Ishikawa (cell line): Measurements from ENCODE around the gene MLNR.

Experiments
- CEBPB ChIP-seq: IDR thresholded peaks from 2 replicates; pipeline ENCODE4 v1.6.1; 2012
- CREB1 ChIP-seq: IDR thresholded peaks from 2 replicates; pipeline ENCODE4 v1.6.1; 2012; ENCODE audit warnings: low read depth
- EGR1 ChIP-seq: IDR thresholded peaks from 2 replicates; pipeline ENCODE4 v1.6.1; 2012
- EP300 ChIP-seq: IDR thresholded peaks from 2 replicates; pipeline ENCODE4 v1.6.1; 2012; ENCODE audit warnings: borderline replicate concordance
- FOXM1 ChIP-seq: IDR thresholded peaks from 2 replicates; pipeline ENCODE4 v1.6.1; 2012; ENCODE audit warnings: low read depth, borderline replicate concordance
- MAX ChIP-seq: IDR thresholded peaks from 2 replicates; pipeline ENCODE4 v1.6.1; 2012
- NFIC ChIP-seq: IDR thresholded peaks from 2 replicates; pipeline ENCODE4 v1.6.1; 2012
- RAD21 ChIP-seq: IDR thresholded peaks from 2 replicates; pipeline ENCODE4 v1.6.1; 2012; ENCODE audit warnings: low read depth
- REST ChIP-seq: IDR thresholded peaks from 2 replicates; pipeline ENCODE4 v1.6.1; 2012; ENCODE audit warnings: low read depth, mild to moderate bottlenecking
- TAF1 ChIP-seq: IDR thresholded peaks from 2 replicates; pipeline ENCODE4 v1.6.1; 2012; ENCODE audit warnings: low read depth, mild to moderate bottlenecking
- TCF12 ChIP-seq: IDR thresholded peaks from 2 replicates; pipeline ENCODE4 v1.6.1; 2012; ENCODE audit warnings: low read depth
- TEAD4 ChIP-seq: IDR thresholded peaks from 2 replicates; pipeline ENCODE4 v1.6.1; 2012
- USF1 ChIP-seq: IDR thresholded peaks from 2 replicates; pipeline ENCODE4 v1.6.1; 2012
- YY1 ChIP-seq: IDR thresholded peaks from 2 replicates; pipeline ENCODE4 v1.6.1; 2012; ENCODE audit warnings: low read depth
- ZBTB7A ChIP-seq: IDR thresholded peaks from 2 replicates; pipeline ENCODE4 v1.6.1; 2012; ENCODE audit warnings: low read depth

The MLNR gene

GRCh38 chr13:49220036-49220855, at the start of gene MLNR:
Gene MLNR (plus strand): TSS chr13:49220338. CDS start chr13:49220338, 0 bp downstream.
- TF ChIP-seq MAX (peak; percentile 43; the same call in 1 of the 2 replicates), YY1 (0 out of 2 replicates have a peak, but pooled peaks have one; percentile 23), CREB1 (no peak), ZBTB7A (peak; percentile 33; the same call in 1 of the 2 replicates)

- TF ChIP-seq FOXM1 = no peak
Measured at GRCh38 chr13:49171359-49171758, 48.8 kb upstream of the MLNR start.

GRCh38 chr13:49183672-49184325, 36.3 kb upstream of the MLNR start:
- TF ChIP-seq YY1 (no peak), USF1 (no peak), MAX (no peak), REST (no peak), EP300 (no peak), TCF12 (no peak)

- TF ChIP-seq FOXM1 = no peak
- TF ChIP-seq TCF12 = no peak
- TF ChIP-seq RAD21 = no peak
- no peak for TF ChIP-seq NFIC
- no peak for TF ChIP-seq CEBPB
- TF ChIP-seq EGR1 = no peak
- no peak for TF ChIP-seq CREB1
- TF ChIP-seq USF1 = no peak
- TF ChIP-seq ZBTB7A = no peak
- no peak for TF ChIP-seq EP300
- no peak for TF ChIP-seq TAF1
- TF ChIP-seq TEAD4 = no peak
- TF ChIP-seq MAX = no peak
- no peak for TF ChIP-seq REST
- TF ChIP-seq YY1 = no peak
Measured at GRCh38 chr13:49184621-49185020, 35.5 kb upstream of the MLNR start.

GRCh38 chr13:49185264-49185663, 34.9 kb upstream of the MLNR start:
- TF ChIP-seq MAX (no peak), TCF12 (no peak), EGR1 (no peak), CREB1 (no peak)

GRCh38 chr13:49190901-49191300, 29.2 kb upstream of the MLNR start:
- TF ChIP-seq YY1 (no peak), NFIC (no peak), TAF1 (no peak)
